GM12801 (cell line): ENCODE results near the gene BTN1A1.

Experiments used
- CTCF ChIP-seq: IDR thresholded peaks from one replicate; pipeline ENCODE4 v1.5.1; 2011; ENCODE audit warnings: control low read depth; ENCODE audit not compliant: insufficient read length; ENCODE audit errors: extremely low read depth

The BTN1A1 gene

GRCh38 chr6:26520237-26520849 is 20.2 kb downstream of the BTN1A1 start:
- no peak for TF ChIP-seq CTCF

- TF ChIP-seq CTCF = no peak
Measured at GRCh38 chr6:26520850-26521599, 20.9 kb downstream of the BTN1A1 start.

DNA sequence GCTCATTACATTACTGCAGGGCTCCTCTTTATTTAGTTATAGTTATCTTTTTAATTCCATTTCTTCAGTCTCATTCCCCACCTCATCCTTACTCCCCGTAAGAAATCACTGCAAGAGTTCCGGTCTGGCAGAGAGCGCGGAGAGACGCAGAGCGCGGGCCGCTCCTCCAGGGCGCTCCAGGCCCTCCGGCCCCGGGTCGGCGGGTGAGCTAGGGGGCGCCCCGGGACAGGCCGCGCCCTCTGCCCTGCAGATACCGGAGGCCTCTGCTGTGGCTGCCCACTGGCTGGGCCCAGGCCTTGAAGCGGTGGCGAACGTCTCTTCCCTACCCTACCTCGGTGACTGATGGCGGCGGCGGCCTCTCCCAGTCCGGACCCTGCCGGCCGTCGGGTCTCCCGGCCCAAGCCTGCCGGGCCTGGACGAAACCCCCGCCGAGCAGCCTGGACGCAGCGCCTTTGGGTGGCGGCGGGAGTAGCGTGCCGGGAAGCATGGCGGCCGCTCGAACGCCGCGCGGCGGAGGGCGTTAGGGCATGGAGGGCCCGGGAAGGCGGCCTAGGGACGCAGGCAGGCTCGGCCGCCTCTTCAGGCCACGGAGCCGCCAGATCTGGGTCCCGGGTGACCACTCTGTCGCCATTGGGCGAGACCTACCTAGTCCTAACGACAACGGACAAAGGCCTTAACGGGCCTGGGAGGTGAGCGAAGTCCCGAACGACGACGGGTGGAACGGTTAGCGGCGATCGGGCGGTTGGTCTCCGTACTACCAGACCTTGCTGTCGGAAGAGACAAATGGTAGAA is 21.7 kb downstream of the BTN1A1 start:
- no peak for TF ChIP-seq CTCF

DNA sequence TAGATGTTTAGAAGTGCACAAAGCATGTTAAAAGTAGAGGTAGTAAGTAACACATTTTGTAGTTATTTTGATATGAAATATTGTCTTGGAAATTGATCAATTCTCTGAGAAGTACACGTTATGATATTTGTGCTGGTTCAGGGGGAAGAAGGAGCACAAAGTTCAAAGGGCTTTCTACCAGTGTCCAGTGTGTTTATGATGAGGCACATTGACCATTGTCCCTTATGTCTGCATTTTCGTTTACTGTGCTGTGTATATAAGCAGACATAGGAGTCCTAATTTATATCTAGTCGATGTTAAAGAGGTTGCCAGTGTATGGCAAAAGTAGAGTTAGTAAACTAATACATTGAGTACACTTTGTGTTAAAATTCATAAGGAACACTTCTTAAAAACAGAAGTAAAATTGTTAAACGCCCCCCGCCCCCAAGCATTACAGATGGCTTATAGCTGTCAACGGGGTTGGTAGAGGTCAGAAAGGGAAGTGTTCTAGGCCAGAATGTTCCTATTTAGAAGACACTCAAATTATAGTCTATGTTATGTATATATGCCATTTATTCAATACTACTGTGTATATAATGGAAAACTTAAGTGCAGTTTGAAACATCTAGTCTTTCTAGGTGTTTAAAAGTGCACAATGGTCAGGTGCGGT is 24.7 kb downstream of the BTN1A1 start:
- no peak for TF ChIP-seq CTCF

- no peak for TF ChIP-seq CTCF
Measured at GRCh38 chr6:26525838-26526237, 25.7 kb downstream of the BTN1A1 start.

DNA sequence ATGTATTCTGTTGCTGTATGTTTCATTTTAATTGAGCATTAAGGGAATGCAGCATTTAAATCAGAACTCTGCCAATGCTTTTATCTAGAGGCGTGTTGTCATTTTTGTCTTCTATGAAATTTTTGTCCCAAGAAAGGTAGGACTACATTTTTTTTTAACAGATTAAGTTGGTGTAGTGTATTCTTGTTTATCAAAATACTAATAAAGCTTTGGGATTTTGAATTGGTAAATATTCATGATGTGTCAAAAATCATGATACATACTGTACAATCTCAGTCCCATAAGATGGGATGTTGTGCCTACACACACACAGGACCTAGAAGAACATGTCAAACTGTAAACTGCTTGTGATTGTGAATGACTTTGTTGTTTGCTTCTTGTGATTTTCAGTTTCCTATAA is 26.8 kb downstream of the BTN1A1 start:
- TF ChIP-seq CTCF = no peak

- no peak for TF ChIP-seq CTCF
Measured at GRCh38 chr6:26530203-26530602, 30.1 kb downstream of the BTN1A1 start.
